Left ventricle myocardium inferior (tissue), 1 donor: ENCODE results near the gene C11orf86. TPM values are rescaled to one million over a fixed set of nuclear protein-coding genes. Genes with fewer than 3 reads are reported as not detected.

Experiments
- DNase-seq: peaks from one replicate; pipeline ENCODE4 v3.0.0-alpha.2; 2020
- H3K27ac ChIP-seq: fragments of 200-600 bp; replicated peaks from 2 replicates; pipeline ENCODE4 v1.8.0; 2021
- H3K27me3 ChIP-seq: fragments of 200-600 bp; 2 replicates; pipeline ENCODE4 v1.8.0; 2021; ENCODE audit warnings: low read depth
- H3K36me3 ChIP-seq: fragments of 200-600 bp; 2 replicates; pipeline ENCODE4 v1.8.0; 2021
- H3K4me1 ChIP-seq: fragments of 200-600 bp; 2 replicates; pipeline ENCODE4 v1.8.0; 2021
- H3K4me3 ChIP-seq: fragments of 200-600 bp; 2 replicates; pipeline ENCODE4 v1.8.0; 2021; ENCODE audit warnings: mild to moderate bottlenecking, moderate library complexity
- H3K9me3 ChIP-seq: fragments of 200-600 bp; replicated peaks from 2 replicates; pipeline ENCODE4 v1.8.0; 2021
- intact Hi-C: fragments of 100-400 bp; cut with micrococcal nuclease; formaldehyde crosslinking; loops from one replicate; pipeline ENCODE4 v1.11.0; 2022
- total RNA-seq: library from RNA; stranded (reverse); fragmentation: NEBNext Ultra II Directional; extraction: Animal tissue kit (Norgen Biotek cat#: 25700); gene quantifications from one replicate; pipeline ENCODE4 v1.2.1, GENCODE V29; 2021
- TF ChIP-seq, protein P1 (sequence below): fragments of 200-600 bp; IDR thresholded peaks from 2 replicates; pipeline ENCODE4 v1.8.0; 2021; ENCODE audit warnings: antibody characterized with exemption, mild to moderate bottlenecking, borderline replicate concordance
- donor health status: DM: no; HTN: yes; CAD: no; lungs with severe emphysema.

C11orf86 gene
- total RNA-seq, 1 donor from 2014 or later = not detected

DNA sequence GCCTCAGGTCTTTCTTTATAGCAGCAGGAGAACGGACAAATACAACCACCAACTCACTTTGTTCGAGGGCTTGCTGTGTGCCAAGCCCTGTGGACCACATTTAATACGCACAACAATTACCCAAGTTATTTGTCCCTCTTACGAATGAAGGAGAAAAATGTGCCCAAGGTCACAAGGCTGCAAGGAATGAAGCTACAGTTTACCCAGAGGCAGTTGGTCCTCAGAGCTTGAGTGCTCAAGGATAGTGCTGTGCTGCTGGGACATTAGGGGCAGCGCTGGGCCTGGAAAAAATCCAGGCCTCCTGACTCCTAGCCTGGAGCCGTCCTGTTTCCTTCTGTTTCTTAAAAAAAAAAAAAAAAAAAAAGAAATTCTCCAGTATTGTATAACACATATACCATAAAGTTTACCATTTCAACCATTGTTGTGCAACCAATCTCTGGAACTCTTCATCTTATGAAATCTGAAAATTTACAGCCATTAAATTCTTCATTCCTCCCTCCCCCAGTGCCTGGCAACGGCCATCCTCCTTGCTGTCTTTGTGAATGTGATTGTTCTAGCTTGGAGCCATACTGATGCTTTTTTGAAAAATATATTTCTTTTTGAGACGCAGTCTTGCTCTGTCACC is 1.0 kb upstream of the C11orf86 start:
- Histone ChIP-seq H3K36me3 (no peaks in the 10 kb centered on the region), H3K9me3 (peaks cover 5% of the 10 kb centered on the region), H3K27ac (no peak overlapping the region), H3K27me3 (no peaks in the 10 kb centered on the region), H3K4me1 (no peaks in the 10 kb centered on the region), H3K4me3 (no peak overlapping the region)
- intact Hi-C loops = no loop called here
- DNase-seq = no peak
- TF ChIP-seq, protein P1, sequence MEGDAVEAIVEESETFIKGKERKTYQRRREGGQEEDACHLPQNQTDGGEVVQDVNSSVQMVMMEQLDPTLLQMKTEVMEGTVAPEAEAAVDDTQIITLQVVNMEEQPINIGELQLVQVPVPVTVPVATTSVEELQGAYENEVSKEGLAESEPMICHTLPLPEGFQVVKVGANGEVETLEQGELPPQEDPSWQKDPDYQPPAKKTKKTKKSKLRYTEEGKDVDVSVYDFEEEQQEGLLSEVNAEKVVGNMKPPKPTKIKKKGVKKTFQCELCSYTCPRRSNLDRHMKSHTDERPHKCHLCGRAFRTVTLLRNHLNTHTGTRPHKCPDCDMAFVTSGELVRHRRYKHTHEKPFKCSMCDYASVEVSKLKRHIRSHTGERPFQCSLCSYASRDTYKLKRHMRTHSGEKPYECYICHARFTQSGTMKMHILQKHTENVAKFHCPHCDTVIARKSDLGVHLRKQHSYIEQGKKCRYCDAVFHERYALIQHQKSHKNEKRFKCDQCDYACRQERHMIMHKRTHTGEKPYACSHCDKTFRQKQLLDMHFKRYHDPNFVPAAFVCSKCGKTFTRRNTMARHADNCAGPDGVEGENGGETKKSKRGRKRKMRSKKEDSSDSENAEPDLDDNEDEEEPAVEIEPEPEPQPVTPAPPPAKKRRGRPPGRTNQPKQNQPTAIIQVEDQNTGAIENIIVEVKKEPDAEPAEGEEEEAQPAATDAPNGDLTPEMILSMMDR = no peak

DNA sequence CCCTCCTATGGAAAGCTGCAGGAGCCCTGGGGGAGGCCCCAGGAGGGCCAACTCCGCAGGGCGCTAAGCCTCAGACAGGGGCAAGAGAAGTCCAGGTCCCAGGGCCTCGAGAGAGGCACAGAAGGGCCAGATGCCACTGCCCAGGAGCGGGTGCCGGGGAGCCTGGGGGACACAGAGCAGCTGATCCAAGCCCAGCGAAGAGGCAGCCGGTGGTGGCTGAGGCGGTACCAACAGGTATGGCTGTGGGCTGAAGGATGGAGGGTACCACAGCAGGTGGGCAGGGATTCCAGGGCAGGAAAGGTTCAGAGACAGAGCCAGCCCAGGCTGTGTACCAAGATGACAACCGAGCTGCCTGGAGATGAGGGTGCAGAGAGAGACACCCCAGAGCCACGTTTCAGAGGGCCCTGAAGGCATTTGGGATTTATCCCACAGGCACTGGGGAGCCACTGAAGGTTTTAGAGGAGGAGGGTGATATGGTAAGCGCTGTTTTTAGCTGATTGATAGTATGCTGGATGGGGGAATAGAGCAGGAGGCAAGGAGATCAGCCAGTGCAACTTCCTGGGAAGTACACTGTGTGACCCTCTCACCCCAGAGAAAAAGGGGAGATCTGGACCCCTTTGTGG is 412 bp downstream of the C11orf86 start:
- TF ChIP-seq, protein P1 = no peak
- no peak for DNase-seq
- Histone ChIP-seq H3K27ac (no peak overlapping the region), H3K27me3 (no peaks in the 10 kb centered on the region), H3K36me3 (peaks cover 3% of the 10 kb centered on the region), H3K4me1 (no peaks in the 10 kb centered on the region), H3K4me3 (no peak overlapping the region), H3K9me3 (peaks cover 14% of the 10 kb centered on the region)
- intact Hi-C loops = no loop called here

DNA sequence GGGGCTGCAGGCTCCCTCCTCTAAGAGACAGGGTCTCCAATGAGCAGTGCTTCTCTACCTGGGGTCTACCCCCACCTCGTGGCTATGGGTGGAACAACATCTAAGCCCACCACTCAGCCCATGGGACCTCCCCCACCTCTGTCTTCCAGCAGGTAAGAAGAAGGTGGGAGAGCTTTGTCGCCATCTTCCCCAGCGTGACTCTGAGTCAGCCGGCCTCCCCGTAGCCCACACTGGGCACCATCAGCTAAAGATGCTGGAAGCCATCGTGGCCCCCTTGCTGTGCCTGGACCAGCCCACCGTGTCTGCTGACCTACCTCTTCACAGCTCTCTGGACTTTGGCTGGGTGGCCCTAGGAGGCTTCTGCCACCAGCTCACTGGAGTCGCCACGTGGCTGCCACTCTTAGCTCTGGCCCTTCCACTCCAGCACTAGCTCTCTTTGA is 944 bp downstream of the C11orf86 start:
- no peak for DNase-seq

DNA sequence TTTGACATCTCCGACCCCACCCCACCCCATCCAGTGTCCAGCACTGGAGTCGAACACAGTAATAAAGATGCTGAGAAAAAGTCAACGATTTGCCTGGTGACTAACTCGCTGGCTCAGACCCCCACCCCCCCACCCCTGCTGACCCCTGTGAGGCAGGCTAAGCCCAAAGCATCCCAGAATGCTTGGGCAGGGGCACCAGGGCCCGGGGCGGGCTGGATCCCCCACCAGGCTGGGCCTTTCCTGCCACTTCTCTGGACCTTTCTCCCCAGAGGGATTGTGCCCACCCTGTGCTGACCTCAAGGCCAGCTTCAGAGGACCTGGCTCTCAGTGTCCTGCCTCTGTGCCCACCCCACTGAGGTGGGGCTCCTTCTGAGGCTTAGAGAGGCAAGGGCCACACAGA is 1.8 kb downstream of the C11orf86 start:
- intact Hi-C loops = no loop called here
- Histone ChIP-seq H3K9me3 (peaks cover 14% of the 10 kb centered on the region), H3K27ac (no peak overlapping the region), H3K4me1 (peaks cover 7% of the 10 kb centered on the region), H3K27me3 (no peaks in the 10 kb centered on the region), H3K4me3 (no peak overlapping the region), H3K36me3 (peaks cover 3% of the 10 kb centered on the region)
- TF ChIP-seq, protein P1 = no peak
- no peak for DNase-seq

More for the DNA sequence above, 944 bp downstream of the C11orf86 start:
- intact Hi-C loops = no loop called here
- H3K4me3 ChIP-seq = no peak overlapping the region
- H3K9me3 ChIP-seq = peaks cover 14% of the 10 kb centered on the region
- H3K36me3 ChIP-seq = peaks cover 3% of the 10 kb centered on the region
- H3K4me1 ChIP-seq = no peaks in the 10 kb centered on the region
- no peaks in the 10 kb centered on the region for H3K27me3 ChIP-seq
- H3K27ac ChIP-seq = no peak overlapping the region
- TF ChIP-seq, protein P1 = peak; percentile 49

DNA sequence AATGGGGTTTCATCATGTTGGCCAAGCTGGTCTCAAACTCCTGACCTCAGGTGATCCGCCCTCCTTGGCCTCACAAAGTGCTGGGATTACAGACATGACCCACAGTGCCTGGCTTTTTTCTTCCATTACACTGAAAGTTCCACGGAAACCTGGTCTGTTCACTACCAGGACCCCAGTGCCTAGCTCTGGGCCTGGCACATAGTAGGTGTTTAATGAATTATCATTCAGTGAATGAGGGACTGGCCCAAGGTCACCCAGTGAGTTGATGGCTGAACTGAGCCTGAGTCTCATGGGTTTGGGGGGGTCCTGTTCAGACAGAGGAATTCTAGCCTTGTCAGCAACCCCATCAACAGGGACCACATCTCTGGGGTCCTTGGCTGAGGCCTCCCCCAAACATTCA is 3.1 kb downstream of the C11orf86 start:
- Histone ChIP-seq H3K4me3 (no peak overlapping the region), H3K27me3 (no peaks in the 10 kb centered on the region), H3K27ac (no peak overlapping the region), H3K4me1 (peaks cover 15% of the 10 kb centered on the region), H3K9me3 (peaks cover 14% of the 10 kb centered on the region), H3K36me3 (peaks cover 3% of the 10 kb centered on the region)
- TF ChIP-seq, protein P1 = no peak
- intact Hi-C loops = no loop called here
- no peak for DNase-seq
